Measurements from ENCODE around the gene EI24.
"Not testable (repeated sequence)": the region's sequence is repeated elsewhere in the genome, so short reads cannot be mapped to it uniquely, and the experiment has no call there.

EI24 gene

GRCh38 chr11:125568970-125569914, at the start of gene EI24:
Gene EI24 (plus strand): TSS chr11:125569477. CDS start chr11:125572528, 3,051 bp downstream.
- peak; percentile 37 for DNase-seq

- no peak for DNase-seq
Measured at GRCh38 chr11:125519860-125520834, 49.1 kb upstream of the EI24 start.

DNA sequence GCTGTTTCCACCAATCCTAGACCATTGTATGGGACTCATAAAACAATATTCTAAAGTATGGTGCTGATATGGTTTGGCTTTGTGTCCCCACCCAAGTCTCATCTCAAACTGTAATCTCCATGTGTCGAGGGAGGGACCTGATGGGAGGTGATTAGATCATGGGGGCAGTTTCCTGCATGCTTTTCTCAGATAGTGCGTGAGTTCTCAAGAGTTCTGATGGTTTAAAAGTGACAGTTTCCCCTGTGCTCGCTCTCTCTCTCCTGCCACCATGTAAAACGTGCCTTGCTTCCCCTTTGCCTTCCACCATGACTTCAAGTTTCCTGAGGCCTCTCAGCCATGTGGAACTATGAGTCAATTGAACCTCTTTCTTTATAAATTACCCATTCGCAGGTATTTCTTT, 44.0 kb upstream of the EI24 start:
- DNase-seq: no peak

- no peak for DNase-seq
Measured at GRCh38 chr11:125532668-125533067, 36.6 kb upstream of the EI24 start.

- no peak for DNase-seq
Measured at GRCh38 chr11:125535585-125535984, 33.7 kb upstream of the EI24 start.

DNA sequence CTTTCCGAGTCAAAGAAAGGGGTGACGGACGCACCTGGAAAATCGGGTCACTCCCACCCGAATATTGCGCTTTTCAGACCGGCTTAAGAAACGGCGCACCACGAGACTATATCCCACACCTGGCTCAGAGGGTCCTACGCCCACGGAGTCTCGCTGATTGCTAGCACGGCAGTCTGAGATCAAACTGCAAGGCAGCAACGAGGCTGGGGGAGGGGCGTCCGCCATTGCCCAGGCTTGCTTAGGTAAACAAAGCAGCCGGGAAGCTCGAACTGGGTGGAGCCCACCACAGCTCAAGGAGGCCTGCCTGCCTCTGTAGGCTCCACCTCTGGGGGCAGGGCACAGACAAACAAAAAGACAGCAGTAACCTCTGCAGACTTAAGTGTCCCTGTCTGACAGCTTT, 32.4 kb upstream of the EI24 start:
- DNase-seq: not testable (repeated sequence)

- no peak for DNase-seq
Measured at GRCh38 chr11:125542709-125543108, 26.6 kb upstream of the EI24 start.

GRCh38 chr11:125550780-125551179, 18.5 kb upstream of the EI24 start:
- DNase-seq: no peak

GRCh38 chr11:125551835-125552342, 17.4 kb upstream of the EI24 start:
- no peak for DNase-seq

DNA sequence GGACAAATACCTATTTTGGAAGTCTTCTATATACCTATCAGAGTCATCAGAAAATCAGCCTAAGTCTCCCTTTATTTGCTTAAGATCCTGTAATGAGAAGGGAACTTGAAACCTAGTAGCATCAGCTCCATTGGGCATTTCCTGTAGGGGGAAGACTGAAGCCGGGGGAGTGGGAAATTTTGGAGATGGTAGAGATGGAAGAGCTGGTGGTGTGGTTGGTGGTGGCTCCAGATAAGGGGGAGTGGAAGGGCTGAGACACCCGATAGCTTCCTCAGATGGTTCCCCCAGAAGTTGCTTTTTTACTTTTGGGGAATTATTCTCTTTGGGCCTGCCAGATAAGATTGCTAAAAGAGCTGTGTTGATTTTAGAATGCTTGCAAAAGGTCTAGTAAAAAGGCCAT, 16.4 kb upstream of the EI24 start:
- DNase-seq: no peak

DNA sequence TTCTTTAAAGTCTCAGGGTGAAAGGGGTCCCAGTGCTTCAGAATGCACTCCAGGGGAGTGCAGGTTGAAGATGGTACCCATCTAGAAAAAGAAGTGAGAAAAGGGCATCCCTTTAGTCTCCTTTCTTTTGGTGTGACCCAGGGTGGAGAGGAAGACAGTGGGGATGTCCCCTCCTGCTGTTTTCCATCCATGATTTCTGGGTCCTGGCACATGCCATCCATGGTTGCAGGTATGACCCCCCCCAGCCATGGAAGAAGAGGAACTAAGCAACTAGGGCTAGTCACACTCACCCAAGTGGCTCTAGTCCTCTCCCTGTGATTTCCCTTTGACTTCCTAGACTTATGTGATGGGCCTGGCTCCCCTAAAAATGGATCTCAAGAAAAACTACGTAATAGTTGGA, 15.9 kb upstream of the EI24 start:
- no peak for DNase-seq

- DNase-seq: no peak
Measured at GRCh38 chr11:125554038-125554437, 15.2 kb upstream of the EI24 start.

DNA sequence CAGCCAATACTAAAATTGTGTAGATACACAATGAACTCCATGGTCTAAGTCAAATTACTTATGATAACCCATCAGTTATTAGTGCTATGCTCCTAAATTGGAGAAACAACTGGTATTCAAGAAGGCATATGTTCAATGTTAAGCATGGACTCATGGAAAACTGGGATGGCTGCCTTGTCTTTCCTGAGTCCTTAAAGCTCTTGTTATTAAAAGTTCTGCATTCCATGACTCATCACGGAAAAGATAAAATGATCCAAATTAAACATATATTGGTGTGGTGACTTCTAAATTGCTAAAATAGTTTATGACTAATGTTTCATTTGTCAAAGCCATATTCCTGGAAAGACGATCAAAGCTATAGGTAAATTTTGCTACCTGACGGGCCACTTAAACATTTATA, 9.4 kb upstream of the EI24 start:
- no peak for DNase-seq

DNA sequence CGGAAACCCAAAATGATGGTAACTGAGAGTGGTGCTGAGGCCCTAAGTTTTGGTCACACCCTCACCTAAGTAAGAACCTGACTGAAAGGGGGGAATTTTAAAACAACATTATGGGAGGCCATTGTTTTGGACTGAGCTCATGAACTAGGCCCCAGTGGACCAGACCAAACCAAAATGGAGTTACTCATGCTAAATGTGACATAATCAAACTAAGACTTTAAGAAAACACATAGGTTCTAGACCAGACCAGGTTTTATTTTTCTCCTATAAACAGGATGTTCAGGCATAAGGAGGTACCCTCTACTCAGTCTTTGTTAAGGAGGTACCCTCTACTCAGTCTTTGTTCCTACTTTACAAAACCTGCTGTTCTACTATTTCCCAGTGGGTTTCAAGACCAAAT, 7.4 kb upstream of the EI24 start:
- DNase-seq: no peak

DNA sequence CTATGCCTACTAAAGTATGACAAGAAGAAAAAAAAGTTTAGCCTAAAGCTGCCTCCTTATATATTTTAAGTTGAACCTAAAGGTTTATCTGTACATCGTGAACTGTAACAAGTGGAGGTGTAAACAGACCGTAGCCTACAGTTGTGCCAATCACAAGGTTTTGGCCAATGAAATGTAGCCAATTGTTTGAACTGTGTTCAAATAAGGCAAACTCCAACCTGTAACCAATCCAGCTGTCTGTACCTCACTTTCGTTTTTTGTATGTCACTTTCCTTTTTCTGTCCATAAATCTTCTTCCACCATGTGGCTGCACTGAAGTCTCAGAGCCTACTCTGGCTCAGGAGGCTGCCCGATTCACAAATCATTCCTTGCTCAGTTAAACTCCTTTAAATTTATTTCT, 6.8 kb upstream of the EI24 start:
- no peak for DNase-seq

- DNase-seq: no peak
Measured at GRCh38 chr11:125564357-125564756, 4.9 kb upstream of the EI24 start.

GRCh38 chr11:125566235-125566634, 3.0 kb upstream of the EI24 start:
- DNase-seq: no peak

- DNase-seq: no peak
Measured at GRCh38 chr11:125569915-125570621, 791 bp downstream of the EI24 start.

GRCh38 chr11:125570952-125571351, 1.7 kb downstream of the EI24 start:
- no peak for DNase-seq

DNA sequence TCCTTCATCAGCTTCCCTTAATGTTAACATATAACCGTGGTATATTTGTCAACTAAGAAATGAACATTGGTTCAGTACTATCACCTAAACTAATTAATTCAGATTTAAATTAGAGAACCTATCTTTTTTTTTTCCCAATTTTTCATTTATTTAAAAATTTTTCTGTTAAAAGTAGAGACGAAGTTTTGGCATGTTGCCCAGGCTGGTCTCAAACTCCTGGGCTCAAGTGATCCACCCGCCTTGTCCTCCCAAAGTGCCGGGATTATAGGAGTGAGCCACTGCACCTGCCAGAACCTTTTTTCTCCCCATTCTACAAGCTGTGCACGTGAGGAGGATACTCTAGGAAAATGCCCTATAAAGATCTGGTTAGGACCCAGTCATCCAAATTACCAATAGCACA, 3.6 kb downstream of the EI24 start:
- DNase-seq: no peak

- DNase-seq: not testable (repeated sequence)
Measured at GRCh38 chr11:125577181-125577580, 7.9 kb downstream of the EI24 start.

- DNase-seq: no peak
Measured at GRCh38 chr11:125578783-125579182, 9.5 kb downstream of the EI24 start.

GRCh38 chr11:125579811-125580210, 10.5 kb downstream of the EI24 start:
- no peak for DNase-seq

Data from NCI-H1694 (cell line).